Small intestine (tissue), 7 donors: Measurements from ENCODE around the gene PPP2CA. TPM values are rescaled to one million over a fixed set of nuclear protein-coding genes. Genes with fewer than 3 reads are reported as not detected.

ENCODE experiments used
- DNase-seq, 2 donors: peaks; one replicate each; pipeline versions ENCODE4 v3.0.0 to v3.0.0-alpha.2; 2013
- FAIRE-seq: peaks from 2 replicates; lab custom pipeline; 2012; peaks lifted over from hg19 to GRCh38; lab: Jason Lieb, UNC
- H3K27ac ChIP-seq, 3 donors: one replicate each; pipeline ENCODE4 v1.5.1; 2013; ENCODE audit warnings: low read length in 2 of 3, mild to moderate bottlenecking in 2 of 3, control low read depth in 1 of 3, inconsistent platforms in 1 of 3, low read depth in 1 of 3, moderate library complexity in 1 of 3
- H3K27me3 ChIP-seq, 3 donors: one replicate each; pipeline ENCODE4 v1.6.1; 2013; ENCODE audit warnings: low read length in 3 of 3, inconsistent platforms in 1 of 3; ENCODE audit not compliant: control insufficient read depth in 3 of 3, insufficient read depth in 3 of 3
- H3K36me3 ChIP-seq, 3 donors: one replicate each; pipeline ENCODE4 v1.6.1; 2013; ENCODE audit warnings: low read length in 3 of 3, inconsistent platforms in 1 of 3, low read depth in 1 of 3, mild to moderate bottlenecking in 1 of 3, moderate library complexity in 1 of 3; ENCODE audit not compliant: control insufficient read depth in 3 of 3, insufficient read depth in 2 of 3
- H3K4me1 ChIP-seq, 3 donors: one replicate each; pipeline ENCODE4 v1.6.1; 2013; ENCODE audit warnings: low read length in 2 of 3, inconsistent platforms in 1 of 3, low read depth in 1 of 3, mild to moderate bottlenecking in 1 of 3, moderate library complexity in 1 of 3; ENCODE audit not compliant: control insufficient read depth in 3 of 3, insufficient read depth in 2 of 3
- H3K4me3 ChIP-seq, 3 donors: one replicate each; pipeline ENCODE4 v1.5.1; 2013; ENCODE audit warnings: low read length in 3 of 3, control low read depth in 1 of 3, inconsistent platforms in 1 of 3, low read depth in 1 of 3, mild to moderate bottlenecking in 1 of 3, moderate library complexity in 1 of 3
- H3K9me3 ChIP-seq, 2 donors: one replicate each; pipeline ENCODE4 v1.6.1; 2013; ENCODE audit warnings: low read depth in 1 of 2, low read length in 1 of 2; ENCODE audit not compliant: control insufficient read depth in 2 of 2, insufficient read depth in 1 of 2
- WGBS, 3 donors: extraction: QIAGEN DNeasy Blood & Tissue Kit; methylation state at CpG; one replicate each; pipeline ENCODE4 v1.1.7; 2013; 5-methylcytosine and 5-hydroxymethylcytosine counted together
- polyA plus RNA-seq, 4 donors: library from polyadenylated mRNA; stranded (reverse) in 3 of 4; unstranded in 1 of 4; fragments of 200-250 nt in 3 of 4; fragments of 120-200 nt in 1 of 4; gene quantifications; one replicate each; pipeline versions ENCODE4 v1.2.1 to v1.2.3, GENCODE V29; 2013
- donor health status: healthy with polysubstance abuse.
- donor health status: control.
- donor health status: control.
- donor health status: Bipolar disorder and iron deficiency.
- donor health status: healthy.

The PPP2CA gene
- polyA plus RNA-seq, 4 donors, result 42.4 to 123 (median 46.8) TPM

GRCh38 chr5:134176511-134177368 lies 49.1 kb downstream of the PPP2CA start, which contains the start of gene SKP1:
TSS of gene SKP1 (minus strand) at chr5:134176950. CDS start at chr5:134174022, 2,928 bp downstream.
- Histone ChIP-seq H3K36me3 (peaks cover 0 to 13% (median 0%) of the 10 kb centered on the region in 3 donors), H3K27ac (peak within 1 kb of the TSS; percentile 96 to 100 (median 98)), H3K9me3 (no peaks in the 10 kb centered on the region), H3K4me1 (peaks cover 2 to 26% (median 3%) of the 10 kb centered on the region in 3 donors), H3K27me3 (no peaks in the 10 kb centered on the region), H3K4me3 (peak within 1 kb of the TSS; percentile 79 to 95 (median 92))
- FAIRE-seq, result no peak
- peak; percentile 84 to 95 for DNase-seq
- 0 to 1% (median 0%) methylated on average over 71 to 92 of the region's 92 CpGs for WGBS, 3 donors

- WGBS, 3 donors, result 1% methylated on average over 29 to 31 of the region's 31 CpGs
- peak overlapping the region; percentile 79 to 95 (median 92) for H3K4me3 ChIP-seq
- H3K27ac ChIP-seq, result peak overlapping the region; percentile 96 to 100 (median 98)
- peaks cover 2 to 31% (median 3%) of the 10 kb centered on the region in 3 donors for H3K4me1 ChIP-seq
- H3K36me3 ChIP-seq, result peaks cover 0 to 16% (median 2%) of the 10 kb centered on the region in 3 donors
- FAIRE-seq, result no peak
- H3K27me3 ChIP-seq, result no peaks in the 10 kb centered on the region
- DNase-seq, result peak in 1 of 2 donors; percentile 34
- no peaks in the 10 kb centered on the region for H3K9me3 ChIP-seq
Measured at GRCh38 chr5:134175921-134176510, 49.9 kb downstream of the PPP2CA start.

- peak overlapping the region in 1 of 3 donors; percentile 96 for H3K27ac ChIP-seq
- peaks cover 2 to 31% (median 3%) of the 10 kb centered on the region in 3 donors for H3K4me1 ChIP-seq
- DNase-seq (peak; percentile 29 to 39), FAIRE-seq (no peak)
- WGBS, 3 donors, result 4 to 17% (median 7%) methylated on average over 10 of the region's 10 CpGs
- peaks cover 5 to 16% (median 6%) of the 10 kb centered on the region in 3 donors for H3K36me3 ChIP-seq
- H3K4me3 ChIP-seq, result peak overlapping the region; percentile 79 to 95 (median 92)
- no peaks in the 10 kb centered on the region for H3K27me3 ChIP-seq
- H3K9me3 ChIP-seq, result no peaks in the 10 kb centered on the region
Measured at GRCh38 chr5:134174841-134175839, 50.7 kb downstream of the PPP2CA start.

DNA sequence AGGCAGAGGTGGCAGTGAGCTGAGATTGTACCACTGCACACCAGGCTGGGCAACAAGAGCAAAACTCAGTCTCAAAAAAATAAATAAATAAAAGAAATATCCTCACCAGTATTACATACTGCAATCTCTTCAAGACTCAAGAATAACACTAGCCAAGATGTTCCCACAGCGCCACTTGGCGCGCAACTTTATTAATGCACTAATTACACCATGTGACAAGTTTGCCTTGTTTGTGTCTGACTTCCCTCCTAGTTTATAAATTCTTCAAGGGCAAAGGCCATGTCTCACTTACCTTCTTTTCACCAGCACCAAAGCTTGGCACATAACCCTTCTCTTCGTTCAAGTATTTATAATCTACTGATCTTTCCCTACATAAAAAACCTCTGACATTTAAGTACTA lies 53.9 kb downstream of the PPP2CA start:
- 17 to 74% (median 48%) methylated on average over 4 of the region's 4 CpGs for WGBS, 3 donors
- peaks cover 0 to 21% (median 0%) of the 10 kb centered on the region in 3 donors for H3K4me1 ChIP-seq
- H3K36me3 ChIP-seq, result peaks cover 6 to 24% (median 12%) of the 10 kb centered on the region in 3 donors
- H3K9me3 ChIP-seq, result no peaks in the 10 kb centered on the region
- no peak overlapping the region for H3K4me3 ChIP-seq
- H3K27me3 ChIP-seq, result no peaks in the 10 kb centered on the region
- no peak overlapping the region for H3K27ac ChIP-seq
- DNase-seq (peak; percentile 84 to 94), FAIRE-seq (no peak)

DNA sequence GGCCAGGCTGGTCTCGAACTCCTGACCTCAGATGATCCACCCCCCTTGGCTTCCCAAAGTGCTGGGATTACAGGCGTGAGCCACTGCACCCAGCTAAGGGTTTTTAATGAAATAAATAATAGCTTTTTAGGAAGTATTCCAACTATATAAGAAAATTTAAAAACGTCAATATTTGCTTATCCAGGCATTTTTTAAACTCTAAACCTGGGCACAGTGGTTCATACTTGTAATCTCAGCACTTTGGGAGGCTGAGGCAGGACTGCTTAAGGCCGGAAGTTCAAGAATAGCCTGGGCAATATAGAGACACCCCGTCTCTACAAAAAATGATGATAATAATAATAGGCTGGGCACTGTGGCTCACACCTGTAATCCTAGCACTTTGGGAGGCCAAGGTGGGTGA lies 63.3 kb downstream of the PPP2CA start:
- FAIRE-seq (no peak), DNase-seq (no peak)
- no peak overlapping the region for H3K4me3 ChIP-seq
- peaks cover 0 to 4% of the 10 kb centered on the region in 2 donors for H3K9me3 ChIP-seq
- H3K27me3 ChIP-seq, result no peaks in the 10 kb centered on the region
- WGBS, 3 donors, result 93 to 98% (median 95%) methylated on average over 5 of the region's 5 CpGs
- H3K4me1 ChIP-seq, result no peaks in the 10 kb centered on the region
- H3K27ac ChIP-seq, result no peak overlapping the region
- H3K36me3 ChIP-seq, result peaks cover 5 to 43% (median 23%) of the 10 kb centered on the region in 3 donors

GRCh38 chr5:134161513-134162395 lies 64.1 kb downstream of the PPP2CA start:
- Histone ChIP-seq H3K4me3 (no peak overlapping the region), H3K4me1 (no peaks in the 10 kb centered on the region), H3K27me3 (no peaks in the 10 kb centered on the region), H3K36me3 (peaks cover 5 to 40% (median 21%) of the 10 kb centered on the region in 3 donors), H3K9me3 (peaks cover 0 to 4% of the 10 kb centered on the region in 2 donors), H3K27ac (no peak overlapping the region)
- no peak for DNase-seq
- WGBS, 3 donors, result 93 to 97% (median 94%) methylated on average over 6 of the region's 6 CpGs
- FAIRE-seq, result no peak

DNA sequence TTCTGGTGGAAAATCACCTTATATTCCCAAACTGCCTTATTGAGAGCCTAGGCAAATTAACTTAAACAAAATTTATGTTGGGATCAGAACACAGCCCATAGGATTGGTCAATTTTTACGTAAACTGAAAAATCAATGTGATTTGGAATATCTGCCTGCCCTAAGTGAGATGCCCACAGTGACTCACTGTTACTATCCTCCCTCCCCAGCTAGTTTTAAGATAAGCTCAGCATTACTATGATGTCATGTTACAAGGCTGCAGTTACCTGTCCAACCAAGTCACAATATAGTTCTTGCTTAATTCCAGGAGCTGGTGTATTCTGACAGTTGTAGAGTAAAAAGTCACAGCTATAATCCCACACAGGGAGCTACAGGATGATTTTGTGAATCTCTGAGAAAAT lies 72.2 kb downstream of the PPP2CA start:
- FAIRE-seq, result no peak
- H3K27me3 ChIP-seq, result no peaks in the 10 kb centered on the region
- peaks cover 19 to 43% (median 23%) of the 10 kb centered on the region in 3 donors for H3K36me3 ChIP-seq
- no peak overlapping the region for H3K27ac ChIP-seq
- no peaks in the 10 kb centered on the region for H3K9me3 ChIP-seq
- H3K4me3 ChIP-seq, result no peak overlapping the region
- WGBS, 3 donors, result 94 to 100% (median 96%) methylated on average over 1 of the region's 1 CpG
- DNase-seq, result no peak
- H3K4me1 ChIP-seq, result peaks cover 0 to 5% (median 4%) of the 10 kb centered on the region in 3 donors
